Keratinocyte (primary cell): Measurements from ENCODE around the gene TPM4. TPM values are rescaled to one million over a fixed set of nuclear protein-coding genes. Genes with fewer than 3 reads are reported as not detected.
A peak's percentile ranks its signal among the peaks of the same experiment; 100 is the strongest.
"Not testable (repeated sequence)": the region's sequence is repeated elsewhere in the genome, so short reads cannot be mapped to it uniquely, and the experiment has no call there.

Source experiments
- DNase-seq: peaks from one replicate; pipeline ENCODE4 v3.0.0-alpha.2; 2011; ENCODE audit warnings: low read depth, missing footprints, low spot score
- FAIRE-seq: peaks from 2 replicates; lab custom pipeline; 2011; peaks lifted over from hg19 to GRCh38; lab: Jason Lieb, UNC
- H2AFZ ChIP-seq: 2 replicates; pipeline ENCODE4 v1.6.0; 2012; ENCODE audit warnings: low read length, control low read depth, inconsistent platforms; ENCODE audit not compliant: control insufficient read depth
- H3K27ac ChIP-seq: 2 replicates; pipeline ENCODE4 v1.5.1; 2011; ENCODE audit warnings: low read length; ENCODE audit not compliant: control insufficient read depth, insufficient read depth
- H3K27me3 ChIP-seq: 3 replicates; pipeline ENCODE4 v1.6.0; 2011; ENCODE audit warnings: low read length; ENCODE audit not compliant: control insufficient read depth, insufficient read depth; ENCODE audit errors: extremely low read depth
- H3K36me3 ChIP-seq, 2 experiments: 2 replicates in 1 of 2; 3 replicates in 1 of 2; pipeline ENCODE4 v1.5.1; 2011; ENCODE audit warnings: low read length in 2 of 2, mild to moderate bottlenecking in 1 of 2; ENCODE audit not compliant: control insufficient read depth in 2 of 2, insufficient read depth in 2 of 2; ENCODE audit errors: extremely low read depth in 1 of 2
- H3K4me1 ChIP-seq: 3 replicates; pipeline ENCODE4 v1.5.1; 2011; ENCODE audit warnings: low read length; ENCODE audit not compliant: control insufficient read depth, insufficient read depth; ENCODE audit errors: extremely low read depth
- H3K4me2 ChIP-seq: 3 replicates; pipeline ENCODE4 v1.6.0; 2011; ENCODE audit warnings: low read depth, low read length; ENCODE audit not compliant: control insufficient read depth, insufficient read depth; ENCODE audit errors: extremely low read depth
- H3K4me3 ChIP-seq, 3 experiments: fragments of 200-600 bp in 1 of 3; sonication (generic) in 1 of 3; 2 replicates in 2 of 3; 3 replicates in 1 of 3; pipeline ENCODE4 v1.5.1; 2011 to 2016; ENCODE audit warnings: low read length in 3 of 3, mild to moderate bottlenecking in 3 of 3, control low read depth in 2 of 3, inconsistent platforms in 1 of 3, low read depth in 1 of 3, mixed read lengths in 1 of 3, mixed run types in 1 of 3, moderate library complexity in 1 of 3; ENCODE audit not compliant: control insufficient read depth in 2 of 3, insufficient read depth in 2 of 3; ENCODE audit errors: extremely low read depth in 1 of 3
- H3K79me2 ChIP-seq: 2 replicates; pipeline ENCODE4 v1.6.0; 2012; ENCODE audit warnings: low read length; ENCODE audit not compliant: control insufficient read depth, insufficient read depth
- H3K9ac ChIP-seq: 3 replicates; pipeline ENCODE4 v1.6.0; 2011; ENCODE audit warnings: low read length; ENCODE audit not compliant: control insufficient read depth, insufficient read depth; ENCODE audit errors: extremely low read depth
- H3K9me1 ChIP-seq: 3 replicates; pipeline ENCODE4 v1.6.0; 2011; ENCODE audit warnings: low read length; ENCODE audit not compliant: control insufficient read depth, insufficient read depth; ENCODE audit errors: extremely low read depth
- H3K9me3 ChIP-seq: 2 replicates; pipeline ENCODE4 v1.5.1; 2012; ENCODE audit warnings: low read depth, low read length; ENCODE audit not compliant: control insufficient read depth
- H4K20me1 ChIP-seq: 3 replicates; pipeline ENCODE4 v1.6.0; 2011; ENCODE audit warnings: low read length; ENCODE audit not compliant: control insufficient read depth, insufficient read depth; ENCODE audit errors: extremely low read depth
- CTCF ChIP-seq, 3 experiments: IDR thresholded peaks in 1 of 3; conservative IDR thresholded peaks in 1 of 3; optimal IDR thresholded peaks in 1 of 3; 2 replicates in 2 of 3; 3 replicates in 1 of 3; pipeline versions ENCODE3 to v1.5.1; 2011; ENCODE audit warnings: low read length in 3 of 3, mild to moderate bottlenecking in 3 of 3, moderate library complexity in 2 of 3, control low read depth in 1 of 3, inconsistent platforms in 1 of 3; ENCODE audit not compliant: insufficient read depth in 2 of 3; ENCODE audit errors: extremely low read depth in 1 of 3
- EZH2 ChIP-seq: IDR thresholded peaks from one replicate; pipeline ENCODE4 v1.6.1; 2012; ENCODE audit warnings: inconsistent platforms, mild to moderate bottlenecking, low read length, moderate library complexity
- dilution Hi-C: fragments of 300-500 bp; cut with MboI; formaldehyde crosslinking; loops from one replicate; pipeline ENCODE4 v1.7.0; 2020; ENCODE audit warnings: low sequenced_read_pairs; ENCODE audit not compliant: extremely low pct_ligation_motif_present
- polyA plus RNA-seq, 5 experiments: library from polyadenylated mRNA; depleted of rRNA in 3 of 5; stranded (reverse) in 3 of 5; stranded (forward) in 1 of 5; unstranded in 1 of 5; fragments of >200 nt; gene quantifications; 1 replicate in 1 of 5; 2 replicates in 3 of 5; 3 replicates in 1 of 5; pipeline versions ENCODE4 v1.2.1 to v1.2.3, GENCODE V29; 2011 to 2012; ENCODE audit warnings: missing spikeins in 2 of 5, low read depth in 1 of 5, low replicate concordance in 1 of 5

Gene TPM4
- polyA plus RNA-seq, 1 donor (not counting 4 experiments of a cell fraction or from before 2014, with no cell fraction given): 646 TPM

DNA sequence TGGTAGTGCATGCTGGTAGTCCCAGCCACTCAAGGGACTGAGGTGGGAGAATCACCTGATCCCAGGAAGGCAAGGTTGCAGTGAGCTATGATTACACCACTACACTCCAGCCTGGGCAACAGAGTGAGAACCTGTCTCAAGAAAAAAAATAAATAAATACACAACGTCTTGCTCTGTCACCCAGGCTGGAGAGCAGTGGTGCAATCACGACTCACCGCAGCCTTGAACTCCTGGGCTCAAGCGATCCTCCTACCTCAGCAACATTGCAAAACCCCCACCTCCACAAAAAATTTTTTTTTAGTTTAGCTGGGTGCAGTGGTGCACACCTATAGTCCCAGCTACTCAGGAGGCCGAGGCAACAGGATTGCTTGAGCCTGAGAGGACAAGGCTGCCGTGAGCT is 8.8 kb downstream of the TPM4 start:
- FAIRE-seq (no peak), DNase-seq (no peak)
- H3K9ac ChIP-seq: no peak overlapping the region
- H3K79me2 ChIP-seq: peaks cover 82% of the 10 kb centered on the region
- no peak overlapping the region for H3K4me2 ChIP-seq
- no peaks in the 10 kb centered on the region for H3K27me3 ChIP-seq
- peaks cover 21% of the 10 kb centered on the region for H4K20me1 ChIP-seq
- no peak overlapping the region for H3K4me3 ChIP-seq
- H3K4me1 ChIP-seq: peaks cover 5% of the 10 kb centered on the region
- peaks cover 58 to 81% of the 10 kb centered on the region in 2 experiments for H3K36me3 ChIP-seq
- no peaks in the 10 kb centered on the region for H3K9me1 ChIP-seq
- dilution Hi-C loops: no loop called here
- no peaks in the 10 kb centered on the region for H3K9me3 ChIP-seq
- TF ChIP-seq EZH2 (no peak), CTCF (optimal IDR thresholded peaks at IDR 0.05 in 1 of 3, IDR thresholded peaks at IDR 0.05 in 1 of 3, conservative IDR thresholded peaks at IDR 0.05 in 1 of 3; ENCODE audit: extremely low read depth in 1 of 3, insufficient read depth in 2 of 3, low read length in 3 of 3) (no peak)
- H2AFZ ChIP-seq: no peak overlapping the region
- peak overlapping the region; percentile 25 for H3K27ac ChIP-seq

DNA sequence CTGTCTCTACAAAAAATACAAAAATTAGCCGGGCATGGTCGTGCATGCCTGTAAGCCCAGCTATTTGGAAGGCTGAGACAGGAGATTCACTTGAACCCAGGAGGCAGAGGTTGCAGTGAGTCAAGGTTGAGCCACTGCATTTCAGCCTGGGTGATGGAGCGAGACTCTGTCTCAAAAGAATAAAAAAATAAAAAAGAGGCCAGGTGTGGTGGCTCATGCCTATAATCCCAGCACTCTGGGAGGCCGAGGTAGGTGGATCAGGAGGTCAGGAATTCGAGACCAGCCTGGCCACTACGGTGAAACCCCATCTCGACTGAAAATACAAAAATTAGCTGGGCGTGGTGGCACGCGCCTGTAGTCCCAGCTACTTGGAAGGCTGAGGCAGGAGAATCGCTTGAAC is 11.1 kb downstream of the TPM4 start:
- DNase-seq, H2AFZ ChIP-seq, H3K9ac ChIP-seq, FAIRE-seq, H3K9me3 ChIP-seq, H3K4me2 ChIP-seq, H3K4me3 ChIP-seq, H3K9me1 ChIP-seq, H3K27me3 ChIP-seq, H3K27ac ChIP-seq, H3K4me1 ChIP-seq, dilution Hi-C loops: not testable (repeated sequence)
- Histone ChIP-seq H3K36me3 (peaks cover 61 to 85% of the 10 kb centered on the region in 2 experiments), H4K20me1 (peaks cover 18% of the 10 kb centered on the region), H3K79me2 (peaks cover 67% of the 10 kb centered on the region)

DNA sequence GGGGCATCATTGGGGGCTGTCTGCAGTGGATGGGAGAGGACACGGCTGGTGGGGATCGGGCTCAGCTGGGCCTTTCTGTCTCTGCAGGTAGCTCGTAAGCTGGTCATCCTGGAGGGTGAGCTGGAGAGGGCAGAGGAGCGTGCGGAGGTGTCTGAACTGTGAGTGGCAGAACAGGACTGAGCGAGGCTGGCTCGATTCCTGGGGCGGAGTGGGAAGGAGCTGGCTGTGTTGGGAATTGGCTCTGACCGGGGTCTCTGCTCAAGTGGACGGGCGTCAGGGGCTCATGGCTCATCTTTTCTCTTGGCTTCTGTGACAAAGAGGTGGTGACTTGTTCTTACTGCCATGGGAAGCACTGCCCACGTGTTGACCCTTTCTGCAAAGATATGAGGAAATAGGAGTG is 11.6 kb downstream of the TPM4 start:
- Histone ChIP-seq H3K4me3 (no peak overlapping the region), H3K27me3 (no peaks in the 10 kb centered on the region), H3K9ac (no peak overlapping the region), H3K4me1 (no peaks in the 10 kb centered on the region), H4K20me1 (peaks cover 18% of the 10 kb centered on the region), H3K9me3 (no peaks in the 10 kb centered on the region), H2AFZ (no peak overlapping the region), H3K27ac (no peak overlapping the region), H3K36me3 (peaks cover 61 to 84% of the 10 kb centered on the region in 2 experiments), H3K79me2 (peaks cover 61% of the 10 kb centered on the region), H3K9me1 (no peaks in the 10 kb centered on the region), H3K4me2 (no peak overlapping the region)
- dilution Hi-C loops: no loop called here
- FAIRE-seq (no peak), DNase-seq (no peak)
- TF ChIP-seq CTCF (optimal IDR thresholded peaks at IDR 0.05 in 1 of 3, IDR thresholded peaks at IDR 0.05 in 1 of 3, conservative IDR thresholded peaks at IDR 0.05 in 1 of 3; ENCODE audit: extremely low read depth in 1 of 3, insufficient read depth in 2 of 3, low read length in 3 of 3): no peak
- TF ChIP-seq EZH2: no peak
